Lung (tissue), 12 donors: ENCODE data around the gene ZDHHC20. TPM values are rescaled to one million over a fixed set of nuclear protein-coding genes. Genes with fewer than 3 reads are reported as not detected.

Source experiments
- ATAC-seq: fragments of 200-7000 bp; cut with Tn5 transposase; one replicate; pipeline ENCODE4 v1.9.1; 2020; ENCODE audit warnings: moderate number of reproducible peaks; ENCODE audit not compliant: insufficient read depth, low FRiP score
- DNase-seq, 3 donors: peaks; one replicate each; pipeline ENCODE4 v3.0.0-alpha.2; 2013 to 2017
- H3K27ac ChIP-seq, 2 donors: one replicate each; pipeline ENCODE4 v1.5.1; 2013; ENCODE audit warnings: mild to moderate bottlenecking in 2 of 2, moderate library complexity in 2 of 2, control low read depth in 1 of 2, inconsistent platforms in 1 of 2, low read depth in 1 of 2, low read length in 1 of 2
- H3K27me3 ChIP-seq, 3 donors: one replicate each; pipeline ENCODE4 v1.5.1; 2013; ENCODE audit warnings: low read length in 2 of 3; ENCODE audit not compliant: control insufficient read depth in 3 of 3, insufficient read depth in 3 of 3
- H3K36me3 ChIP-seq, 4 donors: one replicate each; pipeline ENCODE4 v1.5.1; 2013; ENCODE audit warnings: low read length in 4 of 4, mild to moderate bottlenecking in 1 of 4, moderate library complexity in 1 of 4; ENCODE audit not compliant: control insufficient read depth in 4 of 4, insufficient read depth in 4 of 4
- H3K4me1 ChIP-seq, 5 donors: one replicate each; pipeline ENCODE4 v1.5.1; 2013; ENCODE audit warnings: low read length in 5 of 5, mild to moderate bottlenecking in 2 of 5, moderate library complexity in 1 of 5; ENCODE audit not compliant: control insufficient read depth in 5 of 5, insufficient read depth in 5 of 5
- H3K4me3 ChIP-seq: one replicate; pipeline ENCODE4 v1.5.1; 2013; ENCODE audit warnings: mild to moderate bottlenecking, control low read depth, moderate library complexity
- H3K9ac ChIP-seq, 2 donors: one replicate each; pipeline ENCODE4 v1.5.1; 2013; ENCODE audit warnings: low read length in 2 of 2, control low read depth in 1 of 2; ENCODE audit not compliant: insufficient read depth in 1 of 2
- H3K9me3 ChIP-seq, 4 donors: one replicate each; pipeline ENCODE4 v1.5.1; 2013; ENCODE audit warnings: low read length in 3 of 4, mild to moderate bottlenecking in 1 of 4, moderate library complexity in 1 of 4; ENCODE audit not compliant: control insufficient read depth in 4 of 4, insufficient read depth in 3 of 4
- WGBS, 2 donors: extraction: QIAGEN DNeasy Blood & Tissue Kit; methylation state at CpG; one replicate each; pipeline ENCODE4 v1.1.7; 2013; 5-methylcytosine and 5-hydroxymethylcytosine counted together
- polyA plus RNA-seq, 2 donors: library from polyadenylated mRNA; stranded (reverse); fragments of 200-250 nt; gene quantifications; one replicate each; pipeline ENCODE4 v1.2.1, GENCODE V29; 2013
- total RNA-seq, 2 donors: library from RNA; depleted of rRNA in 1 of 2; stranded (reverse); fragments of >200 nt in 1 of 2; gene quantifications; one replicate each; pipeline ENCODE4 v1.2.1, GENCODE V29; 2014 to 2021
- TF ChIP-seq, protein P1 (sequence below): IDR thresholded peaks from 2 replicates; pipeline ENCODE4 v1.5.1; 2012; ENCODE audit warnings: mild to moderate bottlenecking; ENCODE audit errors: control extremely low read depth, extremely low read depth
- donor health status: control.
- donor health status: control.
- donor health status: Bipolar disorder and iron deficiency.
- donor health status: healthy.
- donor health status: DM: yes; HTN: yes; CAD: no.

ZDHHC20 gene
- total and polyA plus RNA-seq, 4 donors = 22.8 to 153 (median 47.0) TPM

DNA sequence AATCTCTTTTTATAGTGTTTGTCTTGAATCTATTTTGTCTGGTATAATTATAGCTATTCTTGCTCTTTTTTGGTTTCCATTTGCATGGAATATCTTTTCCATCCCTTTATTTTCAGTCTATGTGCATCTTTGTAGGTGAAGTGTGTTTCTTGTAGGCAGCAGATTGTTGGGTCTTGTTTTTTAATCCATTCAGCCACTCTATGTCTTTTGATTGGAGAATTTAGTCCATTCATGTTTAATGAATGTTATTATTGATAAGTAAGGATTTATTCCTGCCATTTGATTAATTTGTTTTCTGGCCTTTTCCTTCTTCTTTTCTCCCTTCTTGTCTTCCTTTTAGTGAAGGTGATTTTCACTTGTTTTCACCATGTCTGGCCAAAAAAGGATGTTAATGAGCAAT is 11.7 kb upstream of the ZDHHC20 start:
- TF ChIP-seq, protein P1, sequence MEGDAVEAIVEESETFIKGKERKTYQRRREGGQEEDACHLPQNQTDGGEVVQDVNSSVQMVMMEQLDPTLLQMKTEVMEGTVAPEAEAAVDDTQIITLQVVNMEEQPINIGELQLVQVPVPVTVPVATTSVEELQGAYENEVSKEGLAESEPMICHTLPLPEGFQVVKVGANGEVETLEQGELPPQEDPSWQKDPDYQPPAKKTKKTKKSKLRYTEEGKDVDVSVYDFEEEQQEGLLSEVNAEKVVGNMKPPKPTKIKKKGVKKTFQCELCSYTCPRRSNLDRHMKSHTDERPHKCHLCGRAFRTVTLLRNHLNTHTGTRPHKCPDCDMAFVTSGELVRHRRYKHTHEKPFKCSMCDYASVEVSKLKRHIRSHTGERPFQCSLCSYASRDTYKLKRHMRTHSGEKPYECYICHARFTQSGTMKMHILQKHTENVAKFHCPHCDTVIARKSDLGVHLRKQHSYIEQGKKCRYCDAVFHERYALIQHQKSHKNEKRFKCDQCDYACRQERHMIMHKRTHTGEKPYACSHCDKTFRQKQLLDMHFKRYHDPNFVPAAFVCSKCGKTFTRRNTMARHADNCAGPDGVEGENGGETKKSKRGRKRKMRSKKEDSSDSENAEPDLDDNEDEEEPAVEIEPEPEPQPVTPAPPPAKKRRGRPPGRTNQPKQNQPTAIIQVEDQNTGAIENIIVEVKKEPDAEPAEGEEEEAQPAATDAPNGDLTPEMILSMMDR = no peak
- Histone ChIP-seq H3K4me3 (no peak overlapping the region), H3K9ac (no peak overlapping the region), H3K27me3 (no peaks in the 10 kb centered on the region), H3K27ac (no peak overlapping the region), H3K4me1 (peaks cover 0 to 6% (median 4%) of the 10 kb centered on the region in 5 donors), H3K9me3 (no peaks in the 10 kb centered on the region), H3K36me3 (no peaks in the 10 kb centered on the region)
- ATAC-seq (no peak), DNase-seq (no peak)

DNA sequence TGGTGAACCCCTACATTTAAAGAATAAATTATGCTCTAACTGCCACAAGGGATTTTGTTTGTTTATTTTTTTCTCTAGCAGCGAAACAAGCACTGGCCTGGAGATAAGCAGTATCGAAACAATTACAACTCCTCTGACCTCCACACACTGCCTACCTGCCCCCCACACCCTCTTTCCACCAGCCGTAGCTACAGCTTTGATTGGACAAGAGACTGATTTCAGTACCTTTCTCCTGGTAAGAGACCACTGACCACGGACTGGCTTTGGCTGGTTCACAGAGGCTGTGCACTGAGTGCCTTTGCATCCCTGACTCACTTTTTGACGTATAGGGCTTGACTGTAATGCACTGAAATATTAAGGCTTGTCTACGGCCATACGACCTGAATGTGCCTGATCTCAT is 7.4 kb upstream of the ZDHHC20 start:
- no peaks in the 10 kb centered on the region for H3K27me3 ChIP-seq
- peak overlapping the region in 1 of 2 donors; percentile 19 for H3K9ac ChIP-seq
- no peaks in the 10 kb centered on the region for H3K36me3 ChIP-seq
- H3K4me3 ChIP-seq = no peak overlapping the region
- DNase-seq (no peak), ATAC-seq (no peak)
- TF ChIP-seq, protein P1 = no peak
- H3K9me3 ChIP-seq = no peaks in the 10 kb centered on the region
- peak overlapping the region in 1 of 2 donors; percentile 5 for H3K27ac ChIP-seq
- 55 to 70% methylated on average over 7 of the region's 7 CpGs for WGBS, 2 donors
- peaks cover 0 to 6% (median 0%) of the 10 kb centered on the region in 5 donors for H3K4me1 ChIP-seq

DNA sequence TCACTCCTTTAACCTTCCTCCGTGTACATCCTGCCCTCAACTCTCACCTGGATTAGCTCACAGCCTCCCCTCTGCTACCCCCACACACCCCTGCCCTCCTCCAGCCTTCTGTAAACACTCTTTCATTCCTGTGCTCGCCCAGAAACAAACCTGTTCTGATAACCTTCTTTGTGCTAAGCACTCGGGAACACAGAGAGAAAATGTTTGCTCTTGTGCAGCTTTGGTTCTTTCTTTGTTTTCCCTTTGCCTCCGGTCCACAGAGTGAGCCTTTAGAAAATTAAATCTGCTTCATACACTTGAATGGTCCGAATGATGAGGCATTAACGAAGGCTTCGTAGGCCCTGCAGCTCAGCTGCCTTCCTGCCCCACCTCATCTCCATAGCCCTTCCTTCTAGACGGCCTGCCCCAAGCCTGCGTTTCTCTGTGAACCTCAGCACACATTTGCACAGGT is 6.6 kb upstream of the ZDHHC20 start:
- TF ChIP-seq, protein P1 = no peak
- H3K27ac ChIP-seq = peak overlapping the region in 1 of 2 donors; percentile 63

GRCh38 chr13:21463424-21463823 is 4.3 kb upstream of the ZDHHC20 start:
- Histone ChIP-seq H3K9ac (no peak overlapping the region), H3K36me3 (peaks cover 0 to 3% (median 0%) of the 10 kb centered on the region in 4 donors), H3K4me1 (peaks cover 0 to 6% (median 0%) of the 10 kb centered on the region in 5 donors), H3K9me3 (no peaks in the 10 kb centered on the region), H3K27me3 (no peaks in the 10 kb centered on the region), H3K4me3 (no peak overlapping the region), H3K27ac (no peak overlapping the region)
- no peak for ATAC-seq
- no peak for DNase-seq
- TF ChIP-seq, protein P1 = no peak

More for the DNA sequence above, 6.6 kb upstream of the ZDHHC20 start:
- H3K9me3 ChIP-seq = no peaks in the 10 kb centered on the region
- peak overlapping the region in 1 of 2 donors; percentile 12 for H3K9ac ChIP-seq
- no peaks in the 10 kb centered on the region for H3K27me3 ChIP-seq
- WGBS, 2 donors = 45 to 68% methylated on average over 9 of the region's 9 CpGs
- ATAC-seq = peak; percentile 66
- H3K4me3 ChIP-seq = no peak overlapping the region
- peaks cover 0 to 6% (median 0%) of the 10 kb centered on the region in 5 donors for H3K4me1 ChIP-seq
- H3K36me3 ChIP-seq = no peaks in the 10 kb centered on the region
- DNase-seq = peak; percentile 72 to 83 (median 73)
